ENCODE data around the gene TTC28.

Gene TTC28

DNA sequence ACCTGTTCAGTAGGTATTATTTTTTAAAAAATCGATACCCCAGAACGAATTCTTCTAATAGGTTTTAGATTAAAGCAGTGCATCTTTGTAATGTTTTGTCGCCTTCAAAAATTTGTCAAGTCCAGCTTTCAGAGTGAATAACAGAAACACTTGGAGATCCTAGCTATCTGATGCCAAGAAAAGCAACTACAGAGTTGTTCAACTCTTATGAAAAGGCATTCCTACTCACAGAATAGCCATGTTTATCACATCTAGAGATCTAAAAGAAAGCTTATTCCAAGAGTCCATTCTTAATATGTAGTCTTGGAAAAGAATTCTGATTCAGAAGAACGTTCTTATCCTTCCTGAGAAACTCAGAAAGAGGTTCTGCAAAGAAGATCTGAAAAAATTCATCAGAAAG is 268.5 kb downstream of the TTC28 start:
- DNase-seq = no peak

DNA sequence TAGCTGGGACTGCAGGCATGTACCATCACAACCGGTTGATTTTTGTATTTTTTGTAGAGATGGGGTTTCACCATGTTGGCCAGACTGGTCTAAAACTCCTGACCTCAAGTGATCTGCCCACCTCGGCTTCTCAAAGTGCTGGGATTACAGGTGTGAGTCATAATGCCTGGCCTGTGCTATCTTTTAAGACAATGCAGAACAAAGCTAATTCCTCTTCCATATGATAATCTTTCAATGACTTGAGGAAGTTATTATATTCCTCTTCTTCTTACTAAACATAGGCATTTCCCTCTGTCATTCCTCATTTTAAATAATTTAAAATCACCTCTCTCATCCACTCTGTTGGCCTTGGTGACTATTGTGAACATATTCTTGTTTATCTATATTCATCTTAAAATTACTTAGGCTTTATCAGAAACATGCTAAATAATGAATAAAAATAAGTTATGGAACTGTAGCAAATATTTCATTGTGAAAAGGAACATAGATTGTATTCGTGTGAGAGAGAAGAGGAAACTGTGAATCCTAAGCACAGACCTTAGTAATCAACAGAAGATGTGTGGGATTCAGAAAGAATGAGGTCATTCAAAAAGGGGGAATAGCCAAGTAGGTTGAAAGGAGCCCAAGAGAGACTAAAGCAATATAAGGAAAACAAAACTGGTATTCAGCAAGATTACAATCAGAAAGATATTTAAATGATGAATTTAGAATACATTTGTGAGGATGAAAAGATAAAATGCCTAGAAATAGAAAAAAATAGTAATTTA is 269.4 kb downstream of the TTC28 start:
- no peak for DNase-seq

DNA sequence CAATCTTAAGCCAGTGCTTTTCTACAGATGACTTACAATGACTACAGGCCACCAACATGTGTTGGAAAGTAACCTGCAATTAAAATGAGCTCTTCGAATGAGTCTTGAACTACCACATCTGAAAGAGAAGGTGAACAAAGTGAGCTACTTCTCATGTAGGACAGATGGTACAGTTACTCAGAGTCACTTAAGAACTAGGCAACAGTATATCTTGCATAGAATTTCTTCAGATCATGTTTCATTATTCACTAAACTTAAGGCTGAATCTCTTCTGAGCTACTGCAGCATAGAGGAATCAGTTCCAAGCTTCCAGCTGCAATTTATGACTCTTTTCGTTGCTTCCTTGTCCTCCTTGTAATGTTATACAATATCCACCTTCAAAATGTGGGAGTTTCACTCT is 270.9 kb downstream of the TTC28 start:
- DNase-seq = no peak

DNA sequence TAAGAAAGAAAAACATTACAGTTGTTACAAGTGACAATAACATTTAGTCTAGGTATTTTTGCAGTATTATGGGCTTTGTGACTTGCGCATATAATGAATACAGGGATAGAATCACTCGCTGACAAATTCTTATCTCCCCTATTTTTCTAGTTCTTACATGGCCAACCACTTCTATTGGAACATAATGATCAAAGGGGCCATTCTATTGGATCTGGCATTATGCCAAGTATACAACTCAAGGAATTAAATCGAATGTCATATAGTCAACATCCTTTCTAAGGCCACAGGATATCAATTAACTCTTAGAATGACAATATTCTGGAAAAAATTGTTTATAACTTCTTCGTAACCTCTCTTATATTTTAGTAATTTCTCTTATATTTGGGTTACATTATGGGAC is 272.0 kb downstream of the TTC28 start:
- no peak for DNase-seq

DNA sequence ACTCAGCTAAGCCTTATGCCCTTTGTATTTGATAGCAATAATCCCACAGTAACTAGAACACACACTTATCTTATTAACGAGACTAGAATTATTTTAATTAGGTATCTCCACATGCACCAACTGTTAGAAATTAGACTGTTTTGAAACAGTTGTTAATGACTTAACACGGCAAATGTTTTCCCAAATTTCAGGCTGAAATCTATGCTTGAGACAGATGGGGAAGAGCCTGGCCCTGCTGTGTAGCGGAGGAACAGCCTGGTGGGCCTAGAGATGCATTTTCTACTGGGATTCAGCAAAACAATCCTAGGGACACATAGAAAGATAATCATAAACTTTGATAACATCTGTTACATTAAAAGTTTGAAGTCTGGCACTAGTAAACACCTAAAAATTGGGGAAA is 273.4 kb downstream of the TTC28 start:
- DNase-seq = no peak

DNA sequence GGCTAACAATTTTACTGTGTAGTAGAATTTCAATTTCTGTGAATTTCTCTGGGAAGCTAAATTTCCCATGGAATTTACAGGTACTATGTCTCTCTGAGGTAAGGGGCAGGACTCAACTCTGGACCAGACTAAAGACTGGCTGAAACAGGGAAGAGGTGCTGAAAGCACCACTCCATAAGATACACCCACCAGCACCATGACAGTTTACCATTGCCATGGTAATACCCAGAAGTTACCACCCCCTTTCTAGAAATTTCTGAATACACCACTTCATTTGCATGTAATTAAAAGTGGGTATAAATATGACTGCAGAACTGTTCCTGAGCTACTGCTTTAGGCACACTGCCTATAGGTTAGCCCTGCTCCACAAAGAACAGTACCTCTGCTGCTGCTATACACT is 274.1 kb downstream of the TTC28 start:
- no peak for DNase-seq

DNA sequence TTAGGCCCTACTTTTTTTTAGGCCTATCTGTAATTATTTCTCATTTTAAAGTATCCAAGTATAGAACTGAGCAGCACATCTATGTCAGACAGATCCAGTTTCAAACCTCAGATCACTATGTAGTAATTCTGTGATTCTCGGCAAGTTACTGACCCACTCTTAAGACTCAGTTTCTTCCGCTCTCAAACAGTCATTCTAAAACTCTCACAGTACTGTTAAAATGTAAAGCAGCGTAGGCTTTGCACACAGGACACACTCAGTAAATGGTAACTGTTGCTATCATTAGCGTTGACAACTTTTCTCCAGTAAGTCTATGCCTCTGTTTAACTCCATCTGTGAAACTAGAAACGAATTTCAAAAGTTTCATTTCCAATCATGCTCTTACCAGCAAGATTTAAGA is 277.1 kb downstream of the TTC28 start:
- DNase-seq = no peak

DNA sequence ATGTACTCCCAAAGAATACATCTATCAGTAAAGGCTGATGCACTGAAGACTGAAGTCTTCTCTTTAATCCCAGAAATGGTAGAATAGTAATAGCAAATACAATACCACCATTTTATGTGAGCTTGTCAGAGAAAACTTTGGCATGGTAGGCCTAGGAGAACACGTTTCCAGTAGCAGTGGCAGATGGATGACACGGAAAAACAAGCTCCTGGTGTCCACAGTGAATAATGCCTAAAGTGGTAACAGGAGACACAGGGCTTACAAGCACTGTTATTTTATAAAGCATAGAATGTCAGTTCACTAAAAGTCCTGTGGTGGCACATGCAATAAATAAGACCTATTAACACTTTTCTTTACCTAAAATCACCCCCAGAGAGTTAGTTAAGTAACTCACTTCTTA is 277.6 kb downstream of the TTC28 start:
- no peak for DNase-seq

DNA sequence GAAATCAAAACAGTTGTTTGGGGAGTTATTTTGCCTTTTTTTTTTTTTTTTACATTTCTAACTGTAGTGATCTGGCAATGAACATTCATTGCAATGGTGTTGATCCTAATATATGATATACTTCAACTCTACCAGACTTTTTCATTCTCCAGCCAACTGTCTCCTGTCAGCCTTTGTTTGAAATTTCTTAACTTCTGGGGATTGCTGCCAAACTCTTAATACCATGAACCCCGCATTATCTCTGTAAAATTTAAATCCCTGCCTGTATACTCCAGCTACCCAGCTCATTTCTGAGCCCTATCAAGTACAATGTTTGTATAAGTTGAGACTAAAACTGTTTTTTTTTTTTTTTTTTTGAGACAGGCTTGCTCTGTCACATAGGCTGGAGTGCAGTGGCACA is 280.7 kb downstream of the TTC28 start:
- no peak for DNase-seq

DNA sequence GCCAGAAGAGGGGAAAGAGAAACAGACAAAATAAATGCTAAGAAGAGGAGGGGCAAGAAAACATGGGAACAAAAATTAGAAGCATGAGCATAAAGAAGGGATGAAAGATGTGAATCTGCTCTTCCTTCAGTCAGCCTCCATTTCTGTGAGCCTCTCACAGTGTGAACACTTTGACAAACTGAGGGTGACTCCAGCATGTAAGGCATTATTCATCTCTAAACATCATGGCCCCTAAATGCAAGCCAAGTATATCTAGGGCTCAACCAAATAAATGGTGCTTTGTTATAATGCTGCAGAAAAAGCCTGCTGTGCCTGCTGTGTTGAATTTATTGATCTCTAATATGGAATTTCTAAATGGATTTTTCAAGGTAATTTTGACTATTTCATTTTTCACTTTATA is 281.3 kb downstream of the TTC28 start:
- DNase-seq = no peak

DNA sequence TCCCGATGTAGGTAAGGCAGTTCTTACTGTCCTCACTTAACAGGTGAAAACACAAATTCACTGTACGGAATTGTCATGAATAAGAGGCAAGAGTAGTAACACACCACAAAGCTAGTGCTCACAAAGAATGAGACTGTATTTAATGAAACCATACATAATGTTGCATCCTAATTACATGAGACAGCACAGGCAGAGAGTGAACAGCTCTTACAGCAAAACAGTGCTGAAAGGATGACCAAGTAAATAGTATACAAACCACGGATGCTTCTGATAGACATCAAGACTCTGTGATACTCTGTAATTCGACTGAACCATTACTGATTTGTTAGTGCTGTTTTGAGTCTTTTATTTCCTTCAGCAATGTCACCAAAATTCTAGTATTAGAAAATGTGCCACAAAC is 282.3 kb downstream of the TTC28 start:
- no peak for DNase-seq

DNA sequence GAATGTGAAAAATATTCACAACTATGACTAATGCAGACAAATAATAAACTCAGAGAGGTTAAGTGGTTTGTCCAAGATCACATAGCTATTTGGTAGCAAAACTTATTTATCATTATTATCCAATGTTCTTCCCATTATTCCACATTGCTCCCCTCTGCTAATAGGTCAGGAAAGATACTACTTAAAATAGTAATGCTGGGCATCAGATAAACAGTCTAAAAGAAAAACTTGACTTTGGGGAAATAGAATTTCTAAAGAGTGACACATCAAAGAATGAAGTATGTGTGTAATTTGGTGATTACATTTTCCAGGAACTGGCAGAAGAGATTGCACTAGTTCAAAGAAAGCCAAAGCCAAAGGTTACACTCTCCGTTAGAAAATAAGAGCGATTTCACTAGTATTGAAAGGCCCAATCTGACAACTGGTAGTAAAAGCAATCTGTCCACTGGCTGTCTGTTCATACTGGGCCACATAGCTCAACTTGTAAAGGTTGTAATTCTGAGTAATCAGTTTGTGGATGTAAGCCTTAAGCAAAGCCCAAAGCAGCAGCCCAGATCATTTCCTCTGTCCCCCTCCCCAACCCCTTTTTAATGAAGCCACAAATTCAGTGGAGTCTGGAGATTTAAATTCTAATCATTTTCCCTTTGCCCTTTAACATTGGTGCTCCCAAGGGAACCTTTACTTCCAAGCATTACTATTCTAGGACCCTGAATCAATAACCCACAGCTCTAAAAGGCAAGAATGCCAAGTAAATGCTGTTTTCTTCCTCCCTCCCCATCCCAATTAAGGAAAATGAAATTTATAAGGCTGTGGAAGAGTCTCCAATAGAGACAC is 283.5 kb downstream of the TTC28 start:
- DNase-seq = no peak

DNA sequence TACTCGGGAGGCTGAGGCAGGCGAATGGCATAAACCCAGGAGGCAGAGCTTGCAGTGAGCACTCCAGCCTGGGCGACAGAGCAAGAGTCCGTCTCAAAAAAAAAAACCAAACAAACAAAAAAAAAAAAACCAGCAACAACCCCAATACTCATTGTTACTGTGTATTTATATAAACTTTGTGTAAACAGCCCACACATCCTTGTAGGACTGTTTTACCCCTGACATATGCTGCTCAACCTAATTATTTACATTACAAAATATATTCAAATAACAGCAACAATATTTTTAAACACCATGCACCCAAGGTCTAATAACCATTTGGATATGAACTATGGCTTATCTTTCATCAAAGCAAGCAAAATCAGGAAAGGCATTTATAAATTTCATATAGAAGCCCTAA is 284.1 kb downstream of the TTC28 start:
- DNase-seq = no peak

DNA sequence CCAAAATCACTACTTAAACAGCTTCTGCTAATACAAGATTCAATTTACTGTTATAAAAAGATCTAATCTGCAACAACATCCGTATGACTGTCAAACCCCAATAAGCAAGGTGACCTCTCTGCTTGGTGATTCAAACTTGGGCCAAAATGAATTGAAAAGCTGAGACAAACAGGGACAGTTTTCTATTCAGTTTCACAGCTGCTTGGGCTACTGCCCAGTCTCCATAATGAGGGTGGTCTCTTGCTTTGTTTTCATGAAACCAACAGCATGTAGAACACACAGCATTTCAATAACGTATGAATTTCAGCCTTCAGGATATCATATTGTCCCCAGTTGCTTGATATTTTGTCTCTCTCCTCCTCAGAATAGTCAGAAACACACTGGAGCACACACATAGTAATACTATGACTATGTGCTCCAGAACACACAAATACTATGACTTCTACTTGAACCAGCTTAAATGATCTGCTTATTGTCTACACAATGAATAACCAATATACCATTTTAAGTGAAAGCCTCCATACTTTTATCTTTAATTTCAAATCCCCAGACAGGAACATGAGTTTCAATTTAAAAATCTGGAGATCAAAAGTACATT is 285.0 kb downstream of the TTC28 start:
- peak in 7 of 56 donors; percentile 1 to 21 (median 3) for DNase-seq

DNA sequence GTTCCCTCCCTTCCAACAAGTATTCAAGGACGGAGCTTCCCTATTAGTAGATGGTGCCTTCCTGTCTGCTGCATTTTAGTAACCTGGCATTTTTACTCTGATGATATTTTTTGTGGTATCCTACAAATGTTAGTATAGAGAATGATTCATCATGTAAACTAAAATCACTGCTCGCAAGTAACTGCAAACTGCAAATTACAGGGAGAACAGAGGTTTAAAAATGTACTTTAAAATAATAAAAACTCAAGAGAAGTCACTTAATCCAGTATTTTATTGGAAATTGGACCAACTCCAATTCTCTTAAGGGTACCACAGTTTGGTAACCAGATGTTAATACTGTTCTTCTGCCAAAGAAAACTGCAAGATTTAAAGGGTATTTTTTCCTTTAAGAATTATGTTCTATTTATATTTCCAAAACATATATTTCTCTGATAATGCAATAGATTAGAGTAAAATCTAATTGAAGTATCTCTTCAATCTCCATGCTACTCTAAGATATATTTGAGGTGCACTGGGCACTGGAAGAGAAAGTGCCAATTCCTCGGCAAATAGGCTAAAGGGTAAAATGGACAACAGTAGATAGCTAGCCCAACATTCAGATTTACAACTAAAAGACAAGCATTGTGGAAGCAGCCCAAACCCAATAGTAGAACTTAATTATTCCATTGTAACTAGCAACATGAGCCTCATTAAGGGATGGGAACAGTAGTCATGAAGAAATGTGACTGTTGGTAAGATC is 298.0 kb downstream of the TTC28 start:
- no peak for DNase-seq

DNA sequence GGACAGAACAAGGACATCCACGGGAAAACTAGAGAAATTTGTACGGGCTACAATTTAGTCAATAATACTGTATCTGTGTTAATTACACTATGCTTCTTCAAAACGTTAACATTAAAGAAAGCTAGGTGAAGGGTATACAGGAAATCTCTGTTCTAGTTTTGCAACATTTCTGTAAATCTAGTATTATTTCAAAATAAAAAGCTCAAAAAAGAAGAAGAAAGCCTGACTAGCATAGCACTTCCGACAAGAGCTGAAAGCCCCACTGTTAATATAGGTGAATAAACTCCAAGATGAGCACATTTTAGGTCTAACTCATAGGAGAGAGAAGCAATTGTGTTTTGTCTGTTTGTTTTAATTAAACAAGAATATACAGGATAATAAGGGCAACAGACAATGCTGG is 299.7 kb downstream of the TTC28 start:
- no peak for DNase-seq

DNA sequence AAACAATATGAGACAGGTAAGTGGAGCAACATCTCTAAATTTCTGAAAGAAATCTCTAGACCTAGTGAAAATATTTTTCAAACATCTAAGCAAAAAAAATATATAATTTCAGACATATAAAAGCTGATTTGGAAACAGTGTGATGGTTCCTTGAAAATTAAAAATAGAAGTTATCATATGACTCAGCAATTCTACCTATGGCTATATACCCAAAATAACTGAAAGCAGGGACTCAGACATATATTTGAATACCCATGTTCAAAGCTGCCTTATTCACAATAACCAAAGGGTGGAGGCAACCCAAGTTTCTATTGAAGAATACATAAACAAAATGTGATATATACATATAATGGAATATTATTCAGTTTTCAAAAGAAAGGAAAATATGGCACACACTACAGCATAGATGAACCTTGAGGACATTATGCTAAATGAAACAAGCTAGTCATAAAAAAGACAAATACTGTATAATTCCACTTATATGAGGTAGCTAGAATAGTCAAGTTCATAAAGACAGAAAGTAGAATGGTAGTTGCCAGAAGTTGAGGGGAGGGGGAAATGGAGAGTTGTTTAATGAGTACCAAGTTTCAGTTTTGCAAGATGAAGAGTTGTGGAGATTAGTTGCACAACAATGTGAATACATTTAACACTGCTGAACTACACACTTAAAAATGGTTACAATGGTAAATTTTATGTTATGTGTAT is 300.4 kb downstream of the TTC28 start:
- DNase-seq = no peak

DNA sequence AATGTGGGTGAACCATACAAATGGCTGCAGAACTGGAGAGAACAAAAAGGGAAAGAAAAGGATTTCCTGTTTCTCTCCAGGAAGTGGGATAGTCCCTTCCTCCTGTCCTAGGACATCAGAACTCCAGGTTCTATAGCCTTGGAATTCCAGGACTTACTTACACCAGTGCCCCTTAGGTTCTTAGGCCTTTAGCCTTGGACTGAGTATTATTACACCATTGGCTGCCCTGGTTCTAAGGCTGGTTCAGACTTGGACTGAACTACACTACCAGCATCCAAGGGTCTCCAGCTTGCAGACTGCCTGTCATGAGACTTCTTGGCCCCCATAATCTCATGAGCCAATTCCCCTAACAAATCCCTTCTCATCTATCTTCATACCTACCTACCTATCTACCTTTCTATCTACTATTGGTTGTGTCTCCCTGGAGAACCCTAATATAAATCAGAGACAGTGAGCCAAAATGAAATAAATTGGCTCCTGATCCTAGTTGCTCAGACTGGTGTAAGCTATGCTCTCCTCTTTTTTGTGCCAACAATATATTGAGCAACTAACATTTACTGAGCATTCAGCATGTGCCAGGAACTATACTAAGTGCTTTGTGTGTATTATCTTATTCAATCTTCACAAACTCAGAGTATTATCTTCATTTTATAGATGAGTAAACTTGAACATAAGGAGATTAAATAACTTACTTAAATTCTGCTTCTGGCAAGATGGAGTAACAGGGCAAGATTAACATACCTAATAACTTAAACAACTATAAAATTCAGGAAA is 303.7 kb downstream of the TTC28 start:
- no peak for DNase-seq

DNA sequence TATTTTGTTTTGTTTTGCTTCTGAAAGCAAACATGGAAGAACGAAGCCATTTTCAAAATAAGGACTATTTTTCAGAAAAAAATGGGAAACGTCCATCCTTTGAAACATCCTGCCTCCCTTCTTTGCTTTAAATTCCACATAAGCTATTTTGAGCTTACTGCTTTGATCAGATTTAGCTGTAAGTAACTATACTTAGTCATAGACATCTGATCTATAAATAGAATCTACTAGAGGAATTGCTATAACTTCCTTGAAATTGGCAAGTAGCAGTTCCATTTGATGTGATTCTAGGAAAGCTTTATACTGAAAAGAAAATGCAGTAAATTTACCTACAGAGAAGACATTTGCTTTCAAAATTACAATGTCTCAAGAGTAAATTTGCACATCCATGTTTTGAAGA is 305.8 kb downstream of the TTC28 start:
- no peak for DNase-seq

DNA sequence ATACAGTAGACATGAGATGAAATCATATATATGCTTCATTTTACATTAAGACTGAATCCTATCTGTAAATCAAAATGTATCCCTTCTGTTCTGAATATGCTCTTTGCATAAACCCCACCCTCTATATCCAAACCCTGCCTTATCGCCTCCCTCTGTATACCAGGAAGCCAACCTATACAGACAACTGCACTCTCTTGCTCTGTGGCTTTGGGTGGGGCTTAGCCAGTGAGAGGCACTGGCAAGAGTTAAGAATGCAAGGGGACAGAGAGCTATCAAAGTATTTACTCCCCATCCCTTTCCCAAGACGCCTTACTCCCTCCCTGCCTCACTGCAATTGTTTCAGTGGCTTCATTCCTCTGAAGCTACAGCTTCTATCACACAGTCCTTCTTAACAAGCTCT is 309.8 kb downstream of the TTC28 start:
- no peak for DNase-seq
